GM21381 (cell line): ENCODE measurements around the gene PSMB11.

ENCODE experiments used
- ATAC-seq: cut with Tn5 transposase; IDR thresholded peaks from one replicate; pipeline ENCODE4 v1.9.1; 2021; ENCODE audit warnings: mild to moderate bottlenecking, moderate library complexity; ENCODE audit not compliant: unreplicated experiment

The PSMB11 gene

DNA sequence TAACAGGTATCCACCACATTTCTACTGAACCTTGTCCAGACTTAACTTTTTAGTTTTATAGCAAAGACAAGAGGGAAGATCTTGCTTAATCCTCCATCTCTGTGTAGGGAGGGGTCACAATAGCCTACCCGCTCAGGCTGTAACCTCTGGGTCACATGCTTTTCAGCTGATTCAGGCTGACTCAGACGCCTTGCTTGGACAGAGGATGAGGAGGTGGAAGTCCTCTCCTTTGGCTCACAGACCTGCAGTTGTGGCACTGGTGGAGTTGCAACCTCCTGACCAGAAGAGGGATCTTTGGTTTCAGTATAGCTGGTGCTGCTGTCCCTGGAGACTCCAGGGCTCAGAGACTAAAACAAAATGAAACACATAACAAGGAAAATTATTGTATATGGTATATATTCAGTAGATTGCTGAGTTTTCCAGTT is 36.7 kb downstream of the PSMB11 start:
- no peak for ATAC-seq

DNA sequence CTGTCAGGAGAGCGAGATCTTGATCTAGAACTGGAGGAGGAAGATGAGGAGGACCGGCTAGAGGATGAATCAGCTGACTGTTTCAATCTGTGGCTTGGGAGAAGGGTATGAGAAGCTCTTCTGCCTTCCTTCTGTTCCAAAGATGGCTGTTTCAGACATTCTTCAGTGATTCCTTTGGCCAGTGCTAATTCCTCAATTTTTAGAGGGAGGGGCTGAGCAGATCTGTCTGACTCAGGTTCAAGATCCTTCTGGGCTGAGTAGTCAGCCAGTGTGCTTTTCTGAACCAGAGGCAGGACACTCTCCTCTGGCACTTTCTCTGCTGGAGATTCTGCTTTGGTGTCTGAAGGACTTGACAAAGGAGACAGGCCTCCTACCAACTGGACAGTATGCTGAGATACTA is 37.7 kb downstream of the PSMB11 start:
- no peak for ATAC-seq

DNA sequence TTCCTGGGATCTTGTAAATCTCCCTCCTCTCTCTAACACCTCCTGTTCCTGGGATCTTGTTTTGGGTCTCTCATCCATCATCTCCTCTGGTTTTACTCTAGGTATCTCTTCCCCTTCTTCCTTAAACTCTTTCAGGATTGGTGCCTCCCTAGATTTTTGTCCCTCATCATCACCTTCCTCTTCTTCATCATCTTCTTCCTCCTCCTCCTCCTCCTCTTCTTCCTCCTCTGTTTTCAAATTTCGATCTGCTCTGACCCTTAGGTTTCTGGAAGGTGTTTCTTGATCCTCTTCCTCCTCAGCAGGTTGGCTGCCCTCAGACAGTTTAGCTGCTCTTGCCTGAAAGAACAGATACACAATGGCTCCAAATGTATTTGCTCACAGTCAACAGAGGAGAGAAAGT is 38.5 kb downstream of the PSMB11 start:
- no peak for ATAC-seq

DNA sequence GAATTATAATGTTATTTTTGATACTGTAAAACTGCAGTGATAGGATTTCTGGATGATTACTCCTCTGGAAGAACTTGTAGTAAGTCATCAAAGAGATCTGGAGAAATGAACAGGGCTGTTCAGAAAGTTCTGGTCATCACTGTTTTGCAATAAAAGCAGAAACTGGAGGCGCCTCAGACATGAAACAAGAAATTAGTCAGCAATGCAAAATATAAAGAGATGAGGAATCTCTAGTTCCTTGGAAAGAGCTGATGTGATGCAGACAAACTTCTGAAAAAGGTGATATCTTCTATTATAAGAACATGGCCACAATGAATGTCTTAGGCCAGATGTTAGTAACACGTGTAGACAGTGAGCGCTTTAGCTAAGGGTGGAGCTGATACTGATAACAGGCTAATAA is 43.4 kb downstream of the PSMB11 start:
- no peak for ATAC-seq

DNA sequence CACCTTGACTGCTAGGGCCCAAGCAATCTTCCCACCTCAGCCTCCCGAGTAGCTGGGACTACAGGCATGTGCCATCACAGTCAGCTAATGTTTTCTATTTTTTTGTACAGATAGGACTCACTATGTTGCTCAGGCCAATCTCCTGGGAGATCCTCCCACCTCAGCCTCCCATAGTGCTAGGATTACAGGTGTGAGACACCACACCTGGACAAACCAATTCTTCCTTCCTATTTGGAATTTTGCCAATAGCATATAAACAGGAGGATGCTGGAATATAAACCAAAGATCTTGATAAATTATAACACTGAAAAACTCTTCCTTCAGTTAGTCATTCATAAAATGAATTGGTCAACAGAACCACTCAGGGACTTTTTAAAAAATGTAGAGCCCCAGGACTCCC is 44.6 kb downstream of the PSMB11 start:
- ATAC-seq, result no peak

DNA sequence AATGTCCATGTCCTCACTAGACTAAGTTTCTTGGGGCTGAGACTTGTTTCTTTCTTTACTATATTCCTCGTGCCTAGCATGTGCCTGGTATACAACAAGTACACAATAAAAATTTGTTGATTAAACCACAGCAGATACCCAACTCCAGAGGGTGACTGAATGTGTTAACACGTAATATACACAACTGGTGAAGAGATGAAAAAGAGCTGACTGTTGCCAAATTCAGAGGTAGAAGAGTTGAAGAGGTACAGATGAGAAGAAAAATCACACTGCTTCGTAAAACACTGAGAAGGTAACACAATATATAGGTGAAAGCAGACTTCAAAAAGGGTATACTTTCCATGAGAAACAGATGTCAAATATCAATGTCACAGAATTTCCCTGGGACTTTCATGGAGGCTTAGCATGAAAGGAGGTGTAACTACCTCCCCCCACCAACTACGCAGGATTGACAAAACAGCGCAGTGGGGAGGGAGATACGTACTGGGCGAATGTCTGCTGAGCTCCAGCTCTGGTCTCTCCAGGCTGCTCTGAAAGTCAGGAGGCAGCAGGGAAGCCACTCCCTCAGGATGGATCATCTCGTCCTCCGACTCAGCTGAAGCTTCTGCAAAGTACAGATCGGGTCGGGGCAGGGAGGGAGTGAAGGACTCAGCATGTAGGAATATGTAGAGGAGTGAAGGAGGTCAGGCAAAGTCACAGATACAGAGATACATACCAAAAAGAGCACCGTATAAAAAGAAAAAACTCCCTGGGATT is 47.7 kb downstream of the PSMB11 start:
- no peak for ATAC-seq

DNA sequence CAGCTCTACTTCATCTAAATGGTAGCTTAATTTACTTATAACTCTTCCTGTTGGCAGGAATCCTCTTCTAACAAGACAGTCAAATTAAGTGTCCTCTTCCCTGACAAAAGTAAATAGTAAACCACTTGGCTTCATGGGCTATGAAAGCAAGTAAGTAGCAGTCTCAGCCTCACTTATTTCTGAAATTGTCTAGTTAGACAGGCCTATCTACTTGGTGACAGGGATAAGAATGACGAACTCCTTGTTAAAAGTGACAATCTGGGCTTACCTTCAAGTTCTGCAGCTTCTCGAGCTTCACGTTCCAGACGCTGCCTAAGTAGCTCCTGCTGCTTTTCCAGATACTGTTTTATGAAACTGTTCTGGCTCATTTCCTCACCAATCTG is 48.2 kb downstream of the PSMB11 start:
- no peak for ATAC-seq

DNA sequence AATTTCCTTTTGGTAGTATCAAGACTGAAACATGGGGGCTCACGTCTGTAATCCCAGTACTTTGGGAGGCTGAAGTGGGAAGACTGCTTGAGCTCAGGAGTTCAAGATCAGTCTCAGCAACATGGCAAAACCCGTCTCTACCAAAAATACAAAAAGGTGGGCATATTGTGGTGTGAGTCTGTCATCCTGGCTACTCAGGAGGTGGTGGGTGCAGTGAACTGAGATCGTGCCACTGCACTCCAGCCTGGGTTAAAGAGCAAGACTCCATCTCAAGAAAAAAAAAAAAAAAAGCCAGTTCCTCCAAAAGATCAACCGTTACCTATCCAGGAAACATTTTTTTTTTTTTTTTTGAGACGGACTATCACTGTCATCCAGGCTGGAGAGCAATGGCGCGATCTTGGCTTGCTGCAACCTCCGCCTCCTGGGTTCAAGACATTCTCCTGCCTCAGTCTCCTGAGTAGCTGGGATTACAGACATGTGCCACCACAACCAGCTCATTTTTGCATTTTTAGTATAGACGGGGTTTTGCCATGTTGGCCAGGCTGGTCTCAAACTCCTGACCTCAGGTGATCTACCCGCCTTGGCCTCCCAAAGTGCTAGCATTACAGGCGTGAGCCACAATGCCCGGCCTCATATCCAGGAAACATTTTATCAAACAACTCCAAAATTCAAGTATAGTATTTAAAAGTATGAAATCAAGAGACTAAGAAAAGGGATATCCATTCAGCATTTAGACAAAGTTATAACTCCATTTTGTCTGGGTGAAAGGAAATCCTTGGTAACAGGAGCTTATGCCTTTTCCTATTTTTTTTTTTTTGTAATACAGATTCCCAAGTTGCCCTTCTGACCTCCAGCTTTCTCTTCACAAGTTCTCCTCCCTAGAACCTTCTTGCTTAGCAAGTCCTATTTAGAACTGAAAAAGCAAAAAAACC is 49.5 kb downstream of the PSMB11 start:
- no peak for ATAC-seq

DNA sequence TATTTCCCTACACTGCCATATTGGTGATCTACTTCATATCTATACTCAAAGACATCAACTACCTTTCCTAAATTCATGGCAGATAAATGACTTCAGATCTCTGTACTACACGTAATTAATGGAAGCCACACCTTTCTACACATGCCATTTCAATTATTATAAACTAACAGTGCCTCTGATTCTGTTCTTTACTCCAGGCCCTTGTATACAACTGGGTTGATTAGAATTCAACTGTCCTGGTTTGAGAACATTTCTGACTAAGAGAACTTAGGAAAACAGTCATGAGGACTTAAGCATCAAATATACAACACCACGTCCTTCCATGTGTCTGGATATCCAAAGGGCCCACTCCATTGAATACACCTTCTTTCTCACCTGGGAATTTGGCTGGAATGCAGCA is 51.1 kb downstream of the PSMB11 start:
- ATAC-seq, result no peak

DNA sequence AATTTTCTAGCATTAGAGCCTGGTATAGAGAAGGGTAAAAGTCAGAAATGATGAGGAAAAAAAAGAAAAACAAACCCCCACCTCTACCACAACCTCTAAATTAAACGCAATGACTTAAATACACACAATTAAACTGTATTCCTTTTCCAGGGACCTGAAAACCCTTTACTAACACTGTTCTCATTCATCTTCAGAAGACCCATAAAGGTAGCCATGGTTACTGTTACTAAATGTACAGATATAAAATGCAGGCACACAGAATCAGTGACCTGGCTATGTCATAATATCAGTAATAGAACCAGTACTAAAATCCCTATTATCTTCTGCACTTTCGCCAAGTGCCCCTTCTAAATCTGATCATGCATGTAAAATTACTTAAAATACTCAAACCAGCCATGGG is 51.5 kb downstream of the PSMB11 start:
- ATAC-seq, result no peak
